GM18858 (cell line): ENCODE results near the gene TTLL5.

ENCODE experiments used
- ATAC-seq: cut with Tn5 transposase; IDR thresholded peaks from one replicate; pipeline ENCODE4 v1.9.1; 2021; ENCODE audit not compliant: unreplicated experiment

TTLL5 gene

DNA sequence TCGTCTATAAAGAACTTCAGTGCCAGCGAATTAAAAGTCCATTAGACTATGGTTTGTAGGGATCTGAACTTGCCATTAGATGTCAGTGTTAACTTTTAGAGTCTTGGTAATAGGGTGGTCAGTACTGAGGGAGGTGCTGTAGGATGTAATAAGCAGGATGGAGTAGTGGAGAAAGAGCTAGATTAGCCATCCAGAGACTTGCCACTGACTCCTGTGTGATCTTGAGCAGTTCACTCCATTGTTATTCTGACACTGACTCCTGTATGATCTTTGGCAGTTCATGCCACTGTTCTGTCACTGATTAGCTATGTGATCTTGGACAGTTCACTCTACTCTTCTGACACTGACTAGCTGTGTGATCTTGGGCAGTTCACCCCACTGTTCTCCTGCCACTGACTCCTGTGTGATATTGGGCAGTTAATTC lies 133.6 kb downstream of the TTLL5 start:
- ATAC-seq = no peak

DNA sequence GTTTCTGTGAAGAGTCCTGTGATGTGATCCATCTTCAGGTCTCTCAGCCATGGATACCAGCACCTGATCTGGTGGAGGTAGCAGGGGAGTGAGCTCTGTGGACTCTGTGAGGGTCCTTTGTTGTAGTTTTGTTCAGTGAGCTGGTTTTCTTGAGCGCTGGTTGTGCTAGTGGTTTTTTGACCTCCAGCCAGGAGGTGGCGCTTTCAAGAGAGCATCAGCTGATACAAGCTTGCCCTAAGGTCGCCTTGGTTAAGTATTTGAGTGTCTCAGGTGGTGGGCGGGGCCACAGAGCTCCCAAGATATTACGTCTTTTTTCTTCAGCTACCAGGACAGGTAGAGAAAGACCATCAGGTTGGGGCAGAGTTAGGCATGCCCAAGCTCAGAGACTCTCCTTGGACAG lies 139.7 kb downstream of the TTLL5 start:
- no peak for ATAC-seq

- no peak for ATAC-seq
Measured at GRCh38 chr14:75802486-75802885, 141.4 kb downstream of the TTLL5 start.

DNA sequence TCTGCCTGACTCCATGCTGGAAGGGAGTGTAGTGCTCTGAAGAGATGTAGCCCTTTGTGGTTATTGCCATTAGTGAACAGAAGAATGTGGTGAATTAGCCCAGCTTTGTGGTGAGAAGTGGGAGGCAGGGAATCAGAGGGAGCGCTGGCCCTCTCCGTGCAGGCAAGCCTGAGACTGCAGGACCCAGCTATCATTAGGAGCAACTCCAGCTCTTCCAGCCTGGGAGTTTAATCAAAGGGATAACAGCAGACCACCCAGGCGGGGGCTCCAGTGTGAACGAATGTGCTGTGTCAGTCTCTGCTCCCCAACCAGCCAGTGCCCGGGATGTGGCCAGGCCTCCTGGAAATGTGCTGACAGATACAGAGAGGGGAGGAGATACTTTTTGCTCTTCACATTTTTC lies 142.7 kb downstream of the TTLL5 start:
- ATAC-seq = no peak

- ATAC-seq = no peak
Measured at GRCh38 chr14:75804570-75805275, 143.7 kb downstream of the TTLL5 start.

DNA sequence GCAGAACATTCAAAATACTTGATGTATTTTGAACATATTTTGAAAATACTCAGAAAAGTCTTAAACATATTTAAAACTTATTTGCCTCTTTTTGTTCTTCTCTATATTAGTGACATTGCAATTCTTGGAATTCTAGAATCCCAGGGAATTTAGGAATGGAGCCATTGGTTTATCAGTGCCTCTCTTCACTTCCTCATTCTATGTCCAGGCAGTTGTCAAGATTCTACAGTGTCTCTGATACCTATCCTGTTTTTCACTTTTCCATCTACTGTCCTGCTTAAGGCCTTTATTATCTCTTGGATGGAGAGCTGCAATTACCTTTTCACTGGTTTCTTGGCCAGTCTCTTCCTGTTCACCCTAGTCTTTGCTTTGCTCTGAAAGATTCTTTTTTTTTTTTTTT lies 144.6 kb downstream of the TTLL5 start:
- no peak for ATAC-seq

DNA sequence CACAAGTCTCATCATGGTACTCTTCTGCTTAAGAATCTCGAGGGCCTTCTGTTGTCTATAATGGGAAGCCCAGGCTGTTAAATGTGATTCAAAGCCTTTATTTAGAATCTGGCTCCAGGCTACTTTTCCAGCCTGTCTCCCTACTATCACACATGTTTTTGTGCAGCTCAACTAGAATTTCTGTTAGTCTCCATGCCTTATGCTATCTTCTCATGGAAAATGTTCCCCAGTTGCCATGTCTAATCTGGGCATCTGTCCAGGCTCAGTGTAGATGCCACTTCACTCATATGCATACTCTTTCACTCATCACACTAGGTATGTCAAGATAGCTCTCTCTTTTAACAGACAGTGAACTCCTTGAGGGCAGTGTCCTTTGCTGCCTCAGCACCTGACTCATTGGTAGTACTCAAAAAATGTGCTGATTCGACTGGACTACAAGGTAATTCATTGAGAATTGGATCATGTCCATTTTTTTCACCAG lies 145.3 kb downstream of the TTLL5 start:
- no peak for ATAC-seq

DNA sequence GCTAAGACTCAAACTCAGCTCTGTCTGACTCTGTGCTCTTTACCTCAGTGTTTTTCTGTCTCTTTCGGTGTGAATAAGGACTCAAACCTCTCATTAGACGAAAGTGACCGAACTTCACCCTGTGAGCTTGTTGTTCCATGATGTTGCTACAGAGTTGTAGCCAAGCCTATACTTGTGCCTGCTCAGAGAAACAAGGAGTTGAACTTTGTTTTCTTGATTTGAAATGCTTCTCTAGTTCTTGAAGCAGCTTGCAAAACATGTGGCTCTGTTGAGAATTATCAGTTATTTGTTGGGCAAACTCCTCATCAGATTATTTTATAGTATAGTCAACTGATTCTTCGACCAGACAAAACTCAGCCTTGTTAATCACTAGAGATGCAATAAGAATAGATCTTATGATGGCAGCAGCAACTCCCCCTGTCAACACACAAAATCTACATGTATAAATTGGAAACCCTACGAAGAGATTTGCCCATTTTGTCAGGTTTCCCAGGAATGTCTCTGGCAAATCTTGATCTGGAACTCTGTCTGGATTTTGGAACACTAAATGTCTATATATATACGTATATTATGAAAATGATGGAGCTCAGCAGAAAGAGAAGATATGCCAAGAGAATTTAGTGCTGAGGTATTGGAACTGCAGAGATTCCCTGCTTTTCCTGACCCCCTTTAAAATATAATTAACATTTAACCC lies 146.8 kb downstream of the TTLL5 start:
- ATAC-seq = no peak

DNA sequence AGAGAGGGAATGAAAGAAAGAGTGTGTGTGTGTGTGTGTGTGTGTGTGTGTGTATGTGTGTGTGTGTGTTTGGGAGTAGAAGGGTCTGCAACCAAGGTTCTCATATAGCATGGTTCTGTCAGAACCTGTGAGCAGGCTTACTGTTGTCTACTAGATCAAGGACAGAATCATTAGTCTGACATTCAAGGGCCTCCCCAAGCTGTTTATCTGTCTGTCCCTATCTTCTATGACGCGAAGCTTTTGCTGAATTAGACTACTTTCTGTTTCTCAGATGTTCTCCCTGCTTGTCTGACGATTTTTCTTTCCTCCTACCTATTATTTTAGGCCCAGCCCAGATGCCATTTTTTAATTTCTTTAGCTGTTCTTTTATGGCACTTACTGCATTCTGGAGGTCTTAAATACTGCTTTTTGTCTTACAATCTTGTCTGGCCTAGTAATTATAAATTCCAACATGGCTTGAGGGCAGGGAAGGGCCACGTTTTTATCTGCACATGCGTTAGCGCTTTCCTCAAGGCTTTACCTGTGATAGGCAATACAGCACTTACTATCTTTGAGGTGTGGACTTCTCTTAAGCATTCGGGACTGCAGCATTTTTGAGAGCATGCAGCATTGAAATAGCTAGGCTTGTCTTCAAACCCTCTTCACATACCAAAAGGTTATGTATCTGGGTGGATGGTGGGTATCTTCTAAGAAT lies 150.2 kb downstream of the TTLL5 start:
- no peak for ATAC-seq

- ATAC-seq = no peak
Measured at GRCh38 chr14:75811872-75812499, 150.9 kb downstream of the TTLL5 start.

- ATAC-seq = no peak
Measured at GRCh38 chr14:75812622-75813021, 151.6 kb downstream of the TTLL5 start.

- no peak for ATAC-seq
Measured at GRCh38 chr14:75820761-75821160, 159.7 kb downstream of the TTLL5 start.

GRCh38 chr14:75821831-75822521 lies 160.9 kb downstream of the TTLL5 start:
- no peak for ATAC-seq

GRCh38 chr14:75822522-75823141 lies 161.6 kb downstream of the TTLL5 start:
- ATAC-seq = no peak

DNA sequence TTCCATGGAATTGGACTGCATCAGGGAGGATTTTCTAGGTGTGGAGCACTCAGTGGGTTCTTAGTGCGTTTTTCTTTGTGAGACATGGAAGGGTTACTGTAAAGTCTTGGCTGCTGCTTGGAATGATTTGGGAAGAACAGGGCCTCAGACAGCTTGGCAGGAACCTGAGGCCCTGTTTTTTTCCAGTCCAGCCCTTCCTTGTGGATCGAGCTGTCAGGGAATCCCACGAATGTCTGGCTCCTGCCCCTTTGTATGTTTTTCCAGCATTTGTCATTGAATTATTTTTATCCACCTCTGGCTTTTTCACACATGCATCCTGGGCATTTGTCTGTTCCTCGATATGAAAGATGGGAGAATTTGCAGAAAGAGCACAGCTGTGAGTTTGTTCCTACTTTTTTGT lies 162.3 kb downstream of the TTLL5 start:
- no peak for ATAC-seq

DNA sequence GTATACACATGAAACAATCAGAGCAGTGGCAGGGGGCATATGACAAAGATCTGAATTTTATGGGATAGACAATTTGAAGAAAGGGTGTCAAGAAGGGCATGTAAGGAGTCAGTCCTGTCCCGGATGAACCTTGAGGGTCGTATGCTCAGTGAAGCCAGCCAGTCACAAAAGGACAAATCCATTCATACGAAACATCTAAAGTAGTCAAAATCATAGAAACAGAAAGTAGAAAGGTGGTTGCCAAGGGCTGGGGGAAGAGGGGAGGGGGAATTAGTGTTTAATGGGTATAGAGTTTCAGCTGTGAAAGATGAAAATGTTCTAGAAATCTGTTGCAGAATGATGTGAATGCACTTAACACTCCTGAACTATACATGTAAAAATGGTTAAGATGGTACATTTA lies 163.3 kb downstream of the TTLL5 start:
- ATAC-seq = no peak

DNA sequence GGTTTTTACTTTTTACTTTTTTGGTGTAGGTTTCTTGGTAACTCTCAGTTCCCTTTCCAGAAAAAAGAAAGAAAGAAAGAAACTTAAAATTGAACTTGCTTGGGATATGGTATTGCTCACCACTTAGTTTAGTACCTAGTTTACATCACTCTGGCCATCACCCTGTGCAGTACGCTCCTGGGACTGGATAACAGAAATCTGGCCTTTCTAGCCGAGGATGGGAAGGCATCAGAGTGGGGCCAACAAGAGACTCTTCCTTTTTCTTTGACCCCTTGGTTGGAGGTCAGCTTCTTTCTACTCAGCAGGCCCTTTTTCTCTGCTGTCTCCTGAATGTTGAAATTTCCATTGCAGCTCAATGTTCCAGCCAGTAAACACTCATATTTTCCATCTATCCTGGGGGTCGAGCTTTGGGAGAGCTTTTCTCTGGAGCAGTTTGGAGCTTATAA lies 164.1 kb downstream of the TTLL5 start:
- ATAC-seq = no peak

DNA sequence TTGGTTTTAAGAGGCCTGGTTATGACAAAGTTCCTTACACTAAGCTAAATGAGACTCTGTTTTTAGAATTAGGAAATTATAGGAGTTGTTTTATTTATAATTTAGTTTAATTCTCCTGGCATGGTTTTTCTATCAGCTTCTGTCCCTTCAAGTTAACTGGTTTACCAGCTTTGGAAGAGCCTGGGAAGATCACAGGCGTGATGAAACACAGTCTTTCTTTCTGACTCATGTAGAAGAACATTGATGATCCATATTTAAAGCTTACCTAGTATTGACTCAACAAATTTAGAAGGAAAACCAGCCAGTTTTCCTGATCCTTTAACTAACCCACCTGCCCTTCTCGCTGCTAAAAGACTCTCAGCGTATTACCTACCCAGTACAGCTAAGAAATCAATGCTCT lies 165.6 kb downstream of the TTLL5 start:
- no peak for ATAC-seq

DNA sequence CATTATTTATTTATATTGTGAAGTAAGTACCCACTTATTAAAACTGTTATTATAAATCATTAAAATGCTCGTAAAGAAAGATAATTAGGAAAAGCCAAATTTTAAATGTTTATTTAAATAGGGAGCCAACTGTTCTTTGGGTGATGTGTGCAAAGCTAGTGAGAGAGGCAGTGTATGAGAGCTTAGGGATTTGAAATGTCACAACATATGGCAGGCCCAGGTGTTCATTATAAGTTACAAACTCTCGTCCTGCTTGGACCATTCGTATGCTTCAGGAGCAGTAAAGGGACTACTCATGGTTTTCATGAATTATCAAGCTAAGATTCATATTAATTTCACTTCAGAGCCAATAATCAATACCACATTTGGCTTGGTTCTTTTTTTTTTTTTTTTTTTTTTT lies 166.3 kb downstream of the TTLL5 start:
- ATAC-seq = no peak

DNA sequence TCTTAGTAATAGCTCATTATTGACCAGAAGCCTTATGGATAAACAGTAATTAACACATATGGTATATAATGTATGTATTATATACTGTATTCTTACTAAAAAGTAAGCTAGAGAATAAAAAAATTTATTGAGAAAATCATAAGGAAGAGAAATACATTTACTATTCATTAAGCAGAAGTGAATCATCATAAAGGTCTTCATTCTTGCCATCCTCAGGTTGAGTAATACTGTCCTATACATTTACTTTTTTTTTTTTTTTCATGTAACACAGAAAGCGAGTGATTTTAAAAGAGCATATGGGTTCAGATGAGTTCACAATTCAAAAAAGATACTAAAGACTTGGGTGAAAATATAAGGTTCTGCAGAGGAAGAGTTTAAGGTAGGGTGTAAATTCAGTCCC lies 168.3 kb downstream of the TTLL5 start:
- no peak for ATAC-seq
